K562 (cell line): Measurements from ENCODE around the gene ZBTB9.

Source experiments
- ATF6 ChIP-seq: sonication (generic); formaldehyde crosslinking; IDR thresholded peaks from 2 replicates; pipeline ENCODE4 v1.4.0; 2020; ENCODE audit warnings: mild to moderate bottlenecking, missing genetic modification reagents
- BCOR ChIP-seq: fragments of 450-650 bp; IDR thresholded peaks from 2 replicates; pipeline ENCODE4 v1.6.1; 2016
- GABPA ChIP-seq: fragments of 200-800 bp; sonication (Bioruptor generic); conservative IDR thresholded peaks from 2 replicates; pipeline ENCODE4 v1.6.1; 2016; ENCODE audit warnings: low read depth, missing genetic modification characterization, missing compliant biosample characterization
- GATAD2A ChIP-seq: fragments of 450-650 bp; IDR thresholded peaks from 2 replicates; pipeline ENCODE4 v1.6.1; 2017
- MAFG ChIP-seq: fragments of 450-650 bp; conservative IDR thresholded peaks from 2 replicates; pipeline ENCODE4 v1.6.1; 2016; ENCODE audit warnings: missing genetic modification characterization, missing compliant biosample characterization
- NUFIP1 ChIP-seq: fragments of 450-650 bp; IDR thresholded peaks from 2 replicates; pipeline ENCODE4 v1.6.1; 2018; ENCODE audit not compliant: partially characterized antibody
- SP1 ChIP-seq: sonication (generic); formaldehyde crosslinking; IDR thresholded peaks from 2 replicates; pipeline ENCODE4 v1.8.1; 2022; ENCODE audit warnings: mild to moderate bottlenecking, missing genetic modification reagents

GRCh38 chr6:33505548-33506370, 51.4 kb downstream of the ZBTB9 start:
- TF ChIP-seq BCOR (no peak), ATF6 (CRISPR knock-in tag) (no peak), GATAD2A (no peak), NUFIP1 (no peak), GABPA (tag) (no peak), SP1 (CRISPR knock-in tag) (no peak), MAFG (tag) (no peak)
